Measurements from ENCODE around the gene TMEM178B.

GRCh38 chr7:141295367-141295895, 221.6 kb downstream of the TMEM178B start:
- TF ChIP-seq CTCF (IDR thresholded peaks at IDR 0.05) (no peak), POLR2A (IDR thresholded peaks at IDR 0.05) (no peak)
